Motor neuron (in vitro differentiated cells): ENCODE data around the gene GKAP1. TPM values are rescaled to one million over a fixed set of nuclear protein-coding genes. Genes with fewer than 3 reads are reported as not detected.
"Not testable (repeated sequence)": the region's sequence is repeated elsewhere in the genome, so short reads cannot be mapped to it uniquely, and the experiment has no call there.

Experiments
- ATAC-seq, 8 experiments: fragments of 200-7000 bp; cut with Tn5 transposase; replicated peaks in 6 of 8; 2 replicates each; pipeline ENCODE4 v1.8.0; 2021; ENCODE audit warnings: mild to moderate bottlenecking in 8 of 8, moderate library complexity in 8 of 8
- H3K27ac ChIP-seq, 2 donors: fragments of 250-450 bp; sonication (Bioruptor Pico); 2 replicates each; pipeline ENCODE4 v1.9.0; 2021; ENCODE audit warnings: antibody characterized with exemption in 2 of 2, mild to moderate bottlenecking in 2 of 2, moderate library complexity in 1 of 2
- H3K4me1 ChIP-seq, 2 donors: fragments of 250-450 bp; sonication (Bioruptor Pico); replicated peaks in 1 of 2; 2 replicates each; pipeline ENCODE4 v1.6.1; 2021; ENCODE audit warnings: antibody characterized with exemption in 2 of 2, mild to moderate bottlenecking in 2 of 2, moderate library complexity in 1 of 2
- H3K4me3 ChIP-seq, 5 donors: fragments of 250-450 bp; sonication (Bioruptor Pico); 2 replicates each; pipeline ENCODE4 v1.9.0; 2021; ENCODE audit warnings: antibody characterized with exemption in 5 of 5, mild to moderate bottlenecking in 5 of 5, moderate library complexity in 4 of 5
- WGBS, 10 experiments: fragments of 450-650 bp; shearing (Covaris generic); methylation state at CpG; one replicate each; pipeline ENCODE4 v1.0.0; 2022; 5-methylcytosine and 5-hydroxymethylcytosine counted together
- in situ Hi-C, 9 experiments: fragments of 400-800 bp; cut with MboI; loops; one replicate each; pipeline ENCODE4 v1.15.0; 2021; ENCODE audit warnings: low sequenced_read_pairs in 9 of 9, low pct_unique_long_range_greater_than_20kb in 2 of 9; ENCODE audit not compliant: unreplicated experiment in 9 of 9
- total RNA-seq, 8 experiments: library from RNA; unstranded; fragments of 300-600 nt; gene quantifications; 2 replicates each; pipeline versions ENCODE4 v1.2.3 to v1.2.4, GENCODE V29; 2022

Gene GKAP1
- 10 to 100 TPM in 5 of 8 experiments, 1 to 10 TPM in 3; 1.3 to 20.9 (median 14.4) TPM for total RNA-seq

GRCh38 chr9:83817356-83818278 lies at the start of gene GKAP1:
Gene GKAP1 (minus strand): TSS chr9:83817769. CDS start chr9:83806517, 11,252 bp downstream.
- WGBS, 10 experiments = 0% methylated on average over 4 of the region's 103 CpGs; no CpG with 5 or more reads in 9 of the 10 experiments
- H3K4me1 ChIP-seq, in situ Hi-C loops: not testable (repeated sequence)
- Histone ChIP-seq H3K4me3 (peak within 1 kb of the TSS; percentile 49 to 89 (median 74)), H3K27ac (peak within 1 kb of the TSS in 1 of 2 donors; percentile 64)
- peak; percentile 86 to 92 (median 90) for ATAC-seq

- in situ Hi-C loops, H3K4me3 ChIP-seq, H3K27ac ChIP-seq, ATAC-seq, H3K4me1 ChIP-seq: not testable (repeated sequence)
- 83 to 92% (median 86%) methylated on average over 1 to 2 of the region's 8 CpGs; no CpG with 5 or more reads in 7 of the 10 experiments for WGBS, 10 experiments
Observed at GRCh38 chr9:83849895-83850294, 32.3 kb upstream of the GKAP1 start.

- WGBS, 10 experiments = 0% methylated on average over 1 of the region's 7 CpGs; no CpG with 5 or more reads in 9 of the 10 experiments
- in situ Hi-C loops, H3K4me1 ChIP-seq, H3K4me3 ChIP-seq, H3K27ac ChIP-seq: not testable (repeated sequence)
- ATAC-seq = peak in 4 of 8 experiments; percentile 49 to 59 (median 54)
Observed at GRCh38 chr9:83837070-83837643, 19.6 kb upstream of the GKAP1 start.

- in situ Hi-C loops, H3K4me1 ChIP-seq, H3K27ac ChIP-seq, H3K4me3 ChIP-seq: not testable (repeated sequence)
- 20 to 100% (median 83%) methylated on average over 1 to 5 of the region's 5 CpGs; no CpG with 5 or more reads in 1 of the 10 experiments for WGBS, 10 experiments
- peak in 2 of 8 experiments; percentile 23 to 28 for ATAC-seq
Observed at GRCh38 chr9:83830426-83831071, 13.0 kb upstream of the GKAP1 start.

- WGBS, 10 experiments = 8 to 100% (median 83%) methylated on average over 1 to 2 of the region's 3 CpGs; no CpG with 5 or more reads in 2 of the 10 experiments
- H3K4me1 ChIP-seq, H3K27ac ChIP-seq, H3K4me3 ChIP-seq, in situ Hi-C loops: not testable (repeated sequence)
- peak in 6 of 8 experiments; percentile 14 to 80 (median 48) for ATAC-seq
Observed at GRCh38 chr9:83824986-83825623, 7.5 kb upstream of the GKAP1 start.

GRCh38 chr9:83817011-83817355 lies 586 bp downstream of the GKAP1 start:
- Histone ChIP-seq H3K27ac (peak overlapping the region in 1 of 2 donors; percentile 64), H3K4me3 (peak overlapping the region; percentile 49 to 89 (median 74))
- ATAC-seq, in situ Hi-C loops, H3K4me1 ChIP-seq: not testable (repeated sequence)
- WGBS, 10 experiments = 0 to 29% (median 0%) methylated on average over 1 to 10 of the region's 38 CpGs; no CpG with 5 or more reads in 4 of the 10 experiments

GRCh38 chr9:83815120-83815519 lies 2.4 kb downstream of the GKAP1 start:
- in situ Hi-C loops, H3K27ac ChIP-seq, H3K4me1 ChIP-seq, ATAC-seq, H3K4me3 ChIP-seq: not testable (repeated sequence)
- WGBS, 10 experiments = 67 to 100% (median 82%) methylated on average over 1 to 4 of the region's 4 CpGs; no CpG with 5 or more reads in 4 of the 10 experiments

GRCh38 chr9:83809213-83809612 lies 8.4 kb downstream of the GKAP1 start:
- H3K27ac ChIP-seq, H3K4me1 ChIP-seq, in situ Hi-C loops, H3K4me3 ChIP-seq, ATAC-seq: not testable (repeated sequence)
- 0% methylated on average over 1 of the region's 1 CpG; no CpG with 5 or more reads in 8 of the 10 experiments for WGBS, 10 experiments

- no CpG with 5 or more reads among the region's 31 CpGs for WGBS, 10 experiments
- H3K27ac ChIP-seq, H3K4me3 ChIP-seq, H3K4me1 ChIP-seq, in situ Hi-C loops, ATAC-seq: not testable (repeated sequence)
Observed at GRCh38 chr9:83804454-83804853, 13.1 kb downstream of the GKAP1 start.

- in situ Hi-C loops, ATAC-seq: not testable (repeated sequence)
- no CpG with 5 or more reads among the region's 33 CpGs for WGBS, 10 experiments
Observed at GRCh38 chr9:83803941-83804340, 13.6 kb downstream of the GKAP1 start.

GRCh38 chr9:83800236-83801033 lies 17.1 kb downstream of the GKAP1 start:
- WGBS, 10 experiments = 29 to 93% (median 83%) methylated on average over 1 to 10 of the region's 13 CpGs; no CpG with 5 or more reads in 1 of the 10 experiments
- no peak overlapping the region for H3K4me3 ChIP-seq
- in situ Hi-C loops = no loop called here
- no peak overlapping the region for H3K27ac ChIP-seq
- no peaks in the 10 kb centered on the region for H3K4me1 ChIP-seq
- no peak for ATAC-seq

More at GRCh38 chr9:83803941-83804340, 13.6 kb downstream of the GKAP1 start:
- not testable (repeated sequence) for H3K4me1 ChIP-seq, H3K27ac ChIP-seq, H3K4me3 ChIP-seq

- Histone ChIP-seq H3K4me3 (no peak overlapping the region), H3K4me1 (no peaks in the 10 kb centered on the region), H3K27ac (no peak overlapping the region)
- in situ Hi-C loops = no loop called here
- 80 to 100% (median 100%) methylated on average over 1 to 2 of the region's 2 CpGs; no CpG with 5 or more reads in 3 of the 10 experiments for WGBS, 10 experiments
- ATAC-seq = no peak
Observed at GRCh38 chr9:83794051-83794450, 23.5 kb downstream of the GKAP1 start.
